Calu3 (cell line): ENCODE results near the gene FRS2. TPM values are rescaled to one million over a fixed set of nuclear protein-coding genes. Genes with fewer than 3 reads are reported as not detected.

Experiments used
- BruUV-seq: library from RNA; stranded (reverse); fragments of 400-500 nt; replicated peaks from 2 replicates; lab custom pipeline; 2021; lab: Mats Ljungman, UMichigan
- CTCF ChIA-PET: fragments of 300-600 bp; sonication (Branson Sonifier 250); formaldehyde crosslinking; loops from one replicate; lab custom pipeline; 2022; ENCODE audit warnings: antibody characterized with exemption; lab: Charles Lee
- DNase-seq: peaks from one replicate; pipeline ENCODE4 v3.0.0; 2022
- H3K27ac Mint-ChIP-seq: one replicate; pipeline ENCODE4 v1.8.0; 2022; ENCODE audit warnings: mixed read lengths; ENCODE audit not compliant: unreplicated experiment
- H3K27me3 Mint-ChIP-seq: one replicate; pipeline ENCODE4 v1.8.0; 2022; ENCODE audit warnings: mixed read lengths; ENCODE audit not compliant: unreplicated experiment
- H3K36me3 Mint-ChIP-seq: one replicate; pipeline ENCODE4 v1.8.0; 2022; ENCODE audit warnings: mild to moderate bottlenecking, moderate library complexity, mixed read lengths; ENCODE audit not compliant: insufficient read depth, unreplicated experiment
- H3K4me1 Mint-ChIP-seq: one replicate; pipeline ENCODE4 v1.8.0; 2022; ENCODE audit warnings: mild to moderate bottlenecking, low read depth, mixed read lengths; ENCODE audit not compliant: unreplicated experiment
- H3K4me3 Mint-ChIP-seq: one replicate; pipeline ENCODE4 v1.8.0; 2022; ENCODE audit warnings: mild to moderate bottlenecking, low read depth, moderate library complexity, mixed read lengths; ENCODE audit not compliant: unreplicated experiment
- H3K9me3 Mint-ChIP-seq: one replicate; pipeline ENCODE4 v1.8.0; 2022; ENCODE audit warnings: low read depth, mixed read lengths; ENCODE audit not compliant: unreplicated experiment
- intact Hi-C: fragments of 100-400 bp; cut with micrococcal nuclease; formaldehyde crosslinking; loops from one replicate; pipeline ENCODE4 v1.10.0; 2022; ENCODE audit not compliant: unreplicated experiment
- total RNA-seq: library from RNA; stranded (reverse); gene quantifications from 2 replicates; pipeline ENCODE4 v1.2.3, GENCODE V29; 2022
- TF ChIP-seq, protein P1 (sequence below): fragments of 200-600 bp; IDR thresholded peaks from one replicate; pipeline ENCODE4 v1.8.0; 2022; ENCODE audit warnings: antibody characterized with exemption; ENCODE audit not compliant: unreplicated experiment

Gene FRS2
- total RNA-seq, 1 experiment from 2014 or later = 27.5 TPM

DNA sequence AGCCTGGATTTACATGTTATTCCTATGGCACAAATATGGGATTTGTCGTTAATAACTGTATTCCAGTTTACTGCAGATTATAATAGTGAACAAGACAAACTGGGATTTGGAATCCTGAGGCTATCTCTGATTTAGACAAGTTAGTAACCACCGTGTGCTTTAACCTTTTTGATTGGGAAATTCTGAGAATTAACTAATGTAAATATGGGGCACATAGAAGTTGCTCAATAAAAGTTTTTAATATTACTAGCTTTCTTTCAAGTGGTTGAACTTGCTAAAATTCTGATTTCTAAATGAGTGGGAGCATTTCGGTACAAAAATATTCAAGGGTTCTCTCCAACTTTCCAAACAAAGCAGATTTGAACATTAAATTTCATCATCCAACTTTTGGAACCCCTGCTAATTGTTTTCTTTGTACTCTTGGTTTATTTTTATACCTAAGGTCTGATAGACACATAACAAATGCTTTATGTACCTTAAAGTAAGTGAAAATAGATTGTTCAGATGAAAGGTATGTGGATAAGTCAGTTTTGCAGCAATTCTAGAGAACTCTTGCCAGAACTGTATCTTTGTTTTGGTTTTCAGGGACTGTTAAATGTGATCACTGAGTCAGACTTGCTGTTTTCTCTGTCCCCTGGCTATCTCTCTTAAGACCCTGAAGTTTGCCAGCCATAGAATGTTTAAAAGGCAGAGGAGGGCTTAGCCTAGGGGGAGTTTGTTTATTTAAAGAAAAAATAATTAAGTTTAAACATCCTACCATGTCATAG lies 57.5 kb downstream of the FRS2 start:
- TF ChIP-seq, protein P1, sequence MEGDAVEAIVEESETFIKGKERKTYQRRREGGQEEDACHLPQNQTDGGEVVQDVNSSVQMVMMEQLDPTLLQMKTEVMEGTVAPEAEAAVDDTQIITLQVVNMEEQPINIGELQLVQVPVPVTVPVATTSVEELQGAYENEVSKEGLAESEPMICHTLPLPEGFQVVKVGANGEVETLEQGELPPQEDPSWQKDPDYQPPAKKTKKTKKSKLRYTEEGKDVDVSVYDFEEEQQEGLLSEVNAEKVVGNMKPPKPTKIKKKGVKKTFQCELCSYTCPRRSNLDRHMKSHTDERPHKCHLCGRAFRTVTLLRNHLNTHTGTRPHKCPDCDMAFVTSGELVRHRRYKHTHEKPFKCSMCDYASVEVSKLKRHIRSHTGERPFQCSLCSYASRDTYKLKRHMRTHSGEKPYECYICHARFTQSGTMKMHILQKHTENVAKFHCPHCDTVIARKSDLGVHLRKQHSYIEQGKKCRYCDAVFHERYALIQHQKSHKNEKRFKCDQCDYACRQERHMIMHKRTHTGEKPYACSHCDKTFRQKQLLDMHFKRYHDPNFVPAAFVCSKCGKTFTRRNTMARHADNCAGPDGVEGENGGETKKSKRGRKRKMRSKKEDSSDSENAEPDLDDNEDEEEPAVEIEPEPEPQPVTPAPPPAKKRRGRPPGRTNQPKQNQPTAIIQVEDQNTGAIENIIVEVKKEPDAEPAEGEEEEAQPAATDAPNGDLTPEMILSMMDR = no peak
- H3K36me3 Mint-ChIP-seq = no peaks in the 10 kb centered on the region
- peaks cover 42% of the 10 kb centered on the region for H3K4me1 Mint-ChIP-seq
- intact Hi-C loops = no loop called here
- CTCF ChIA-PET = interaction anchor here (1.6 kb wide), 1 partner anchor 12 kb away, joined by 3 read pairs; no protein-coding TSS in a partner anchor
- H3K27ac Mint-ChIP-seq = peak overlapping the region; percentile 13
- no peak for DNase-seq
- H3K9me3 Mint-ChIP-seq = peaks cover 3% of the 10 kb centered on the region
- BruUV-seq = no TSS peak
- no peaks in the 10 kb centered on the region for H3K27me3 Mint-ChIP-seq
- H3K4me3 Mint-ChIP-seq = peak overlapping the region; percentile 34

DNA sequence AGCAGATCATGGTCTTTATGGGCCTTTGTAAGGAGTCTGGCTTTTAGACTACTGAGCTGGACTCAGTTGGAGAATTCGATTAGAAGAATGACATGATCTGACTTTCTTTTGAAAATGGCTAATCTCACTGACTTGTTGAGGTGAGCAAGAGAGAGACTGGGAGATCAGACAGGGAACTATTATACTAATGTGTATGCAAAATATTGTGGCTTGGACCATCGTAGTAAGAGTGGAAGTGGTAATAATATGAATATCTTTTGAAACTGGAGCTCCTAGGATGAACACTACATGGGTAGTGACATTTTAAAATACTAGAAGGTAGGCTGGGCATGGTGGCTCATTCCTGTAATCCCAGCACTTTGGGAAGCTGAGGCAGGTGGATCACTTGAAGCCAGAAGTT lies 58.8 kb downstream of the FRS2 start:
- no TSS peak for BruUV-seq
- TF ChIP-seq, protein P1 = no peak
- intact Hi-C loops = no loop called here

DNA sequence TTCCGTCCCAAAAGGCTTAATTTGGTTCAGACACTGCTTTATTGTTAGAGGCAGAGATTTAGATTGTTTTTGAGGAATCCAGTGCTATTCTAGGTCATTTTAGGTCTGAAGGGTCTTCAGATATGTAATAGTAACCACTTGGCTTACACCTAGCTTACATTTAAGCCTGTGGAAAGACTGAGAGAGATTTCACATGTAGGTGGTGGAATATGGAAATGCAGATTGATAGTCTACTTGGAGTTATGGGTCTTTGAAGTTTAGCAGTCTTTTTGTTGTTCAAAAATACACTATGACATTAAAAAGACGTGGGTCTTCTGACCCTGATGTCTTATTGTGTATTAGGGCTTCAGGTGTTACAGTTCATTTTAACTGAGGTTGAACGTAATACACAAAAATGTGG lies 63.7 kb downstream of the FRS2 start:
- DNase-seq = no peak
- TF ChIP-seq, protein P1 = no peak
- CTCF ChIA-PET = interaction anchor here (1.0 to 2.0 kb wide), 2 partner anchors 19 to 243 kb away, joined by 3 to 9 read pairs; no protein-coding TSS in a partner anchor
- no peak overlapping the region for H3K4me3 Mint-ChIP-seq
- no peaks in the 10 kb centered on the region for H3K36me3 Mint-ChIP-seq
- BruUV-seq = no TSS peak
- H3K27ac Mint-ChIP-seq = peak overlapping the region; percentile 70
- no peaks in the 10 kb centered on the region for H3K27me3 Mint-ChIP-seq
- H3K9me3 Mint-ChIP-seq = no peaks in the 10 kb centered on the region
- intact Hi-C loops = loop anchor here (5.0 kb wide), 1 partner anchor 62 kb away; the partner anchor contains the start of gene FRS2
- H3K4me1 Mint-ChIP-seq = peaks cover 18% of the 10 kb centered on the region

More for the DNA sequence above, 58.8 kb downstream of the FRS2 start:
- CTCF ChIA-PET = no interaction called here
- Mint-ChIP-seq H3K27ac (peak overlapping the region; percentile 13), H3K4me1 (peaks cover 32% of the 10 kb centered on the region), H3K4me3 (no peak overlapping the region), H3K9me3 (no peaks in the 10 kb centered on the region), H3K36me3 (no peaks in the 10 kb centered on the region), H3K27me3 (no peaks in the 10 kb centered on the region)
- DNase-seq = no peak

DNA sequence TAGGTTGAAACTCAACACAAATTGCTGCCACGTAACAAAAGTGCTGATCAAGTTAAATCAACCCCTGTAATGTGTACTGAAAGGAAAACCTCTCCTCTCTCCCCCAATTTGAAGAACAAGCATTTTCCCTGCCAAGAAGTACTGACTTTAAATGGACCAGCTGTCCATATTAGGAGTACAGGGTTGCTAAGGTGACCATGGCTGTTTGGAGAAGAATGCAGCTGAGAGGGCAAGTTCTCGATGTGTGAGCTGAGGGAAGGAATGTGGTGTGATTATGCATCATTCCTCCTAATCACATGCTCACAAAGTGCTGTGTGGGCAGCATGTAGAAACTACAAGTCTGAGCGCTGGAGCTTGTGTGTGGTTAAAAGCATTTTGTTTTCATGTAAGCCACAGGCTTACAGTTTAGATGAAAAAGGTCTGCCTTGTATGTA lies 64.2 kb downstream of the FRS2 start:
- H3K27ac Mint-ChIP-seq = peak overlapping the region; percentile 70
- no peaks in the 10 kb centered on the region for H3K27me3 Mint-ChIP-seq
- no peaks in the 10 kb centered on the region for H3K36me3 Mint-ChIP-seq
- H3K9me3 Mint-ChIP-seq = no peaks in the 10 kb centered on the region
- BruUV-seq = no TSS peak
- intact Hi-C loops = loop anchor here (5.0 kb wide), 1 partner anchor 62 kb away; the partner anchor contains the start of gene FRS2
- no peak overlapping the region for H3K4me3 Mint-ChIP-seq
- TF ChIP-seq, protein P1 = no peak
- CTCF ChIA-PET = interaction anchor here (0.8 to 2.0 kb wide), 3 partner anchors 20 to 243 kb away, joined by 3 to 9 read pairs (median 3); no protein-coding TSS in a partner anchor
- peak; percentile 67 for DNase-seq
- peaks cover 12% of the 10 kb centered on the region for H3K4me1 Mint-ChIP-seq
